ENCODE results near the gene YIF1B. TPM values are rescaled to one million over a fixed set of nuclear protein-coding genes. Genes with fewer than 3 reads are reported as not detected.

The YIF1B gene
- total and polyA plus RNA-seq, 8 donors = 6.9 to 32.3 (median 14.3) TPM

GRCh38 chr19:38307597-38307996 lies 8.2 kb downstream of the YIF1B start:
- FAIRE-seq (no peak), DNase-seq (no peak), ATAC-seq (no peak)
- H3K9me3 ChIP-seq = no peaks in the 10 kb centered on the region
- H3K4me1 ChIP-seq = peaks cover 0 to 5% (median 0%) of the 10 kb centered on the region in 3 donors
- TF ChIP-seq, protein P1, sequence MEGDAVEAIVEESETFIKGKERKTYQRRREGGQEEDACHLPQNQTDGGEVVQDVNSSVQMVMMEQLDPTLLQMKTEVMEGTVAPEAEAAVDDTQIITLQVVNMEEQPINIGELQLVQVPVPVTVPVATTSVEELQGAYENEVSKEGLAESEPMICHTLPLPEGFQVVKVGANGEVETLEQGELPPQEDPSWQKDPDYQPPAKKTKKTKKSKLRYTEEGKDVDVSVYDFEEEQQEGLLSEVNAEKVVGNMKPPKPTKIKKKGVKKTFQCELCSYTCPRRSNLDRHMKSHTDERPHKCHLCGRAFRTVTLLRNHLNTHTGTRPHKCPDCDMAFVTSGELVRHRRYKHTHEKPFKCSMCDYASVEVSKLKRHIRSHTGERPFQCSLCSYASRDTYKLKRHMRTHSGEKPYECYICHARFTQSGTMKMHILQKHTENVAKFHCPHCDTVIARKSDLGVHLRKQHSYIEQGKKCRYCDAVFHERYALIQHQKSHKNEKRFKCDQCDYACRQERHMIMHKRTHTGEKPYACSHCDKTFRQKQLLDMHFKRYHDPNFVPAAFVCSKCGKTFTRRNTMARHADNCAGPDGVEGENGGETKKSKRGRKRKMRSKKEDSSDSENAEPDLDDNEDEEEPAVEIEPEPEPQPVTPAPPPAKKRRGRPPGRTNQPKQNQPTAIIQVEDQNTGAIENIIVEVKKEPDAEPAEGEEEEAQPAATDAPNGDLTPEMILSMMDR (IDR thresholded peaks at IDR 0.05) = no peak
- 84 to 87% methylated on average over 8 of the region's 8 CpGs for WGBS, 2 donors
- H3K4me3 ChIP-seq = no peak overlapping the region
- intact Hi-C loops (cut with DNase I) = no loop called here
- H3K36me3 ChIP-seq = no peaks in the 10 kb centered on the region
- H3K27me3 ChIP-seq = no peaks in the 10 kb centered on the region
- H3K27ac ChIP-seq = no peak overlapping the region

DNA sequence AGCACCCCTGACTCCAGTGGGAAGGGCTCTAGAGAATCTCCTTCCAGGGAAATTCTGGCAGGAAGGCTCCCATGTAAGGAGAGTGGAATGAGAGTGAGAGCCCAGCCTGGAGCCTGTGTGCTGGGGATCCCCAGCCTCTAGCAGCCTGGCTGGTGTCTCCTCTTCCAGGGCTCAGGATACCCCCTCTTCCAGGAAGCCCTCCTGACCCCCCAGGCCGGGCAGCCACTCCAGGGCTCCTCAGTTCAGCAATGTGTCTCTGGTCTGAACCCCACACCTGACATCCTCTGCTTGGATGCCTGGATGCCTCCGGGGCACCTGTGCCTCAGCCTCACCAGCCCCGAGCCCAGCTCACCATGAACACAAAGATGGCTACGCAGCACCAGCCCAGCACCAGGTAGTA lies 8.7 kb downstream of the YIF1B start:
- Histone ChIP-seq H3K27ac (no peak overlapping the region), H3K27me3 (no peaks in the 10 kb centered on the region), H3K4me1 (peaks cover 0 to 5% (median 0%) of the 10 kb centered on the region in 3 donors), H3K36me3 (no peaks in the 10 kb centered on the region), H3K9me3 (no peaks in the 10 kb centered on the region), H3K4me3 (no peak overlapping the region)
- WGBS, 2 donors = 94% methylated on average over 4 of the region's 4 CpGs
- intact Hi-C loops (cut with DNase I) = no loop called here
- FAIRE-seq (no peak), ATAC-seq (no peak), DNase-seq (no peak)
- TF ChIP-seq, protein P1 (IDR thresholded peaks at IDR 0.05) = no peak

GRCh38 chr19:38306236-38306635 lies 9.5 kb downstream of the YIF1B start:
- Histone ChIP-seq H3K27ac (no peak overlapping the region), H3K27me3 (no peaks in the 10 kb centered on the region), H3K4me3 (no peak overlapping the region), H3K36me3 (no peaks in the 10 kb centered on the region), H3K9me3 (no peaks in the 10 kb centered on the region), H3K4me1 (peaks cover 0 to 5% (median 0%) of the 10 kb centered on the region in 3 donors)
- WGBS, 2 donors = 93 to 98% methylated on average over 3 of the region's 3 CpGs
- ATAC-seq (no peak), FAIRE-seq (no peak), DNase-seq (no peak)
- TF ChIP-seq, protein P1 (IDR thresholded peaks at IDR 0.05) = no peak
- intact Hi-C loops (cut with DNase I) = no loop called here

DNA sequence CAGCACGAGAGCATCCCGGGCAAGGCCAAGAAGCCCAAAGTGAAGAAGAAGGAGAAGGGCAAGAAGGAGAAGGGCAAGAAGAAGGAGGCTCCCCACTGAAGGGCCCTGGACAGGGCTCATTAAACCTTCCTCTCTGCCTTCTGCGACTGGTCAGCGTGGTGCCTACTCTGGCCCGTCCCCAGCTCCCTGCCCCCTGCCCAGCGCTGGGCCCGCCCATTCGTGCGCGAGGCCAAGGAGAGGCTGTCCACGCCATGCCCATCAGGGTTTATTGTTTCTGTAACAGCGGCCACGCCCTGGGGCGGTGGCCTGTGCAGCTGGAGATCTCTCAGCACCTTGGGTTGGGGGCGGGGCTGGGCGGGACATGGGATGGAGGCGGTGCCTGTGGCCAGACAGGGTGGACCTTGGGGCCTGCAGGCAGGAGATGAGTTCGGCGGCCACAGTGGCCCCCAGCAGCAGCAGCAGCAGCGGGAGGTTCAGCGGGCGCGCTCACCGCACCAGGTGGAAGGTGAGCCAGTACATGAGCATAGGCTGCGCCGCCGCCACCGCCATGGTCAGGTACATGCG lies 10.8 kb downstream of the YIF1B start:
- WGBS, 2 donors = 26 to 29% methylated on average over 23 to 29 of the region's 29 CpGs
- H3K36me3 ChIP-seq = no peaks in the 10 kb centered on the region
- ATAC-seq (peak; percentile 83 to 91 (median 88)), DNase-seq (peak; percentile 79 to 92 (median 88)), FAIRE-seq (no peak)
- peak overlapping the region in 1 of 4 donors; percentile 30 for H3K27ac ChIP-seq
- peaks cover 0 to 5% (median 0%) of the 10 kb centered on the region in 3 donors for H3K4me1 ChIP-seq
- H3K4me3 ChIP-seq = peak overlapping the region in 2 of 4 donors; percentile 6 to 33
- no peaks in the 10 kb centered on the region for H3K9me3 ChIP-seq
- intact Hi-C loops (cut with DNase I) = no loop called here
- no peaks in the 10 kb centered on the region for H3K27me3 ChIP-seq
- TF ChIP-seq, protein P1 (IDR thresholded peaks at IDR 0.05) = no peak

DNA sequence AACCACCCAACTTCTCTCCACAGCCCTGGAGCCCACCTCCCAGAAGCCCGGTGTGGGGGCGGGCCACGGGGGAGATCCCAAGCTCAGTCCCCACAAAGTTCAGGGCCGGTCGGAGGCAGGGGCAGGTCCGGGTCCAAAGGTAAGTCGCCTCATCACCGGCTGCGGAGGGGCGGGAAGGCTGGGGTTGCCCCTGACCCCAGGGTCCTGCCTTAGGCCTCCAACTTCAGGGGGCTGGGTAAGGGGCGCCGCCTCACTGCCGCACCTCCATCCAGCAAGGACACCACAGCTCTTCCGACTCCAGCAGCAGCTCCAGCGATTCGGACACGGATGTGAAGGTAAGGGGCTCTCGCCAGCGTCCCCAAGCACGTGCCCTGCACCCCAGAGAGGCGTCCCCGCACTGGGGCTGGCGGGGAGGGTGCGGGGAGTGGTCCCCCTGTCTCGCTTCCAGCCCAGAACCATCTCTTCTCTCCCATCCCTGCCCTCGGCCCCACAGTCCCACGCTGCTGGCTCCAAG lies 11.3 kb downstream of the YIF1B start:
- H3K27me3 ChIP-seq = no peaks in the 10 kb centered on the region
- H3K4me1 ChIP-seq = peaks cover 0 to 5% (median 0%) of the 10 kb centered on the region in 3 donors
- peak in 1 of 4 donors; percentile 6 for ATAC-seq
- H3K4me3 ChIP-seq = no peak overlapping the region
- no peak overlapping the region for H3K27ac ChIP-seq
- no peak for FAIRE-seq
- no peaks in the 10 kb centered on the region for H3K9me3 ChIP-seq
- no peaks in the 10 kb centered on the region for H3K36me3 ChIP-seq
- peak in 1 of 6 donors; percentile 77 for DNase-seq
- 50 to 54% methylated on average over 25 to 27 of the region's 27 CpGs for WGBS, 2 donors
- TF ChIP-seq, protein P1 (IDR thresholded peaks at IDR 0.05) = no peak
- intact Hi-C loops (cut with DNase I) = no loop called here

Data from pancreas (tissue), 10 donors.